HepG2 (cell line): Measurements from ENCODE around the gene ANP32A. TPM values are rescaled to one million over a fixed set of nuclear protein-coding genes. Genes with fewer than 3 reads are reported as not detected.
A peak's percentile ranks its signal among the peaks of the same experiment; 100 is the strongest.

ENCODE experiments used
- ASH2L ChIP-seq: fragments of 300-600, 200-600 bp; sonication (generic); IDR thresholded peaks from 2 replicates; pipeline ENCODE4 v1.7.0; 2017; ENCODE audit warnings: low read depth, mild to moderate bottlenecking, moderate library complexity, mixed read lengths, low read length; ENCODE audit not compliant: insufficient read length
- ELF4 ChIP-seq: sonication (generic); formaldehyde crosslinking; IDR thresholded peaks from 2 replicates; pipeline ENCODE4 v1.5.0; 2020; ENCODE audit warnings: missing genetic modification reagents, mild to moderate bottlenecking, moderate library complexity, borderline replicate concordance
- FIP1L1 ChIP-seq: fragments of 200-400 bp; formaldehyde crosslinking; IDR thresholded peaks from 2 replicates; pipeline ENCODE4 v1.6.1; 2018; ENCODE audit warnings: low read depth, mild to moderate bottlenecking, low read length, moderate library complexity, borderline replicate concordance; ENCODE audit not compliant: insufficient read depth
- HDAC1 ChIP-seq: sonication (generic); formaldehyde crosslinking; IDR thresholded peaks from 2 replicates; pipeline ENCODE4 v1.5.1; 2020; ENCODE audit warnings: mild to moderate bottlenecking, missing genetic modification reagents
- HES4 ChIP-seq: sonication (generic); formaldehyde crosslinking; IDR thresholded peaks from 2 replicates; pipeline ENCODE4 v1.9.0; 2021; ENCODE audit warnings: mild to moderate bottlenecking, missing genetic modification reagents, borderline replicate concordance
- HMGA1 ChIP-seq: sonication (generic); formaldehyde crosslinking; conservative IDR thresholded peaks from 2 replicates; pipeline ENCODE4 v1.4.0; 2020; ENCODE audit warnings: missing genetic modification reagents
- HOXA5 ChIP-seq: sonication (generic); formaldehyde crosslinking; IDR thresholded peaks from 2 replicates; pipeline ENCODE4 v1.4.0; 2020; ENCODE audit warnings: missing genetic modification reagents
- HOXD1 ChIP-seq: sonication (generic); formaldehyde crosslinking; IDR thresholded peaks from 2 replicates; pipeline ENCODE4 v1.5.0; 2020; ENCODE audit warnings: missing genetic modification reagents
- KDM2A ChIP-seq: sonication (generic); formaldehyde crosslinking; IDR thresholded peaks from 2 replicates; pipeline ENCODE4 v1.4.0; 2020; ENCODE audit warnings: low read depth, missing genetic modification reagents, borderline replicate concordance
- MIER3 ChIP-seq: IDR thresholded peaks from 2 replicates; pipeline ENCODE4 v1.6.1; 2016; ENCODE audit warnings: missing compliant biosample characterization, borderline replicate concordance
- PHF8 ChIP-seq: sonication (generic); formaldehyde crosslinking; IDR thresholded peaks from 2 replicates; pipeline ENCODE4 v1.5.0; 2020; ENCODE audit warnings: missing genetic modification reagents
- PITX1 ChIP-seq: sonication (generic); formaldehyde crosslinking; IDR thresholded peaks from 2 replicates; pipeline ENCODE4 v1.5.1; 2020; ENCODE audit warnings: mild to moderate bottlenecking, missing genetic modification reagents
- RBFOX2 ChIP-seq: fragments of 200-400 bp; formaldehyde crosslinking; IDR thresholded peaks from 2 replicates; pipeline ENCODE4 v1.6.1; 2017; ENCODE audit warnings: low read depth, mild to moderate bottlenecking, low read length
- RFXAP ChIP-seq: sonication (generic); formaldehyde crosslinking; IDR thresholded peaks from 2 replicates; pipeline ENCODE4 v1.4.0; 2020; ENCODE audit warnings: missing genetic modification reagents, borderline replicate concordance
- SNAPC2 ChIP-seq: sonication (generic); formaldehyde crosslinking; IDR thresholded peaks from 2 replicates; pipeline ENCODE4 v1.8.1; 2022; ENCODE audit warnings: mild to moderate bottlenecking, missing genetic modification reagents
- SYNCRIP ChIP-seq: fragments of 200-400 bp; formaldehyde crosslinking; IDR thresholded peaks from 2 replicates; pipeline ENCODE4 v1.6.1; 2018; ENCODE audit warnings: mild to moderate bottlenecking, low read depth, low read length; ENCODE audit not compliant: insufficient read depth
- TAF15 ChIP-seq: fragments of 200-400 bp; formaldehyde crosslinking; IDR thresholded peaks from one replicate; pipeline ENCODE4 v1.6.1; 2018; ENCODE audit warnings: mild to moderate bottlenecking, low read depth, low read length; ENCODE audit not compliant: poor library complexity, severe bottlenecking
- TCF7L2 ChIP-seq: IDR thresholded peaks from 2 replicates; pipeline ENCODE4 v1.6.1; 2011; ENCODE audit warnings: mild to moderate bottlenecking, low read depth, low read length, moderate library complexity
- YEATS4 ChIP-seq: sonication (generic); formaldehyde crosslinking; IDR thresholded peaks from 2 replicates; pipeline ENCODE4 v1.4.0; 2020; ENCODE audit warnings: missing genetic modification reagents, borderline replicate concordance
- ZNF124 ChIP-seq: sonication (generic); formaldehyde crosslinking; IDR thresholded peaks from 2 replicates; pipeline ENCODE4 v1.4.0; 2020; ENCODE audit warnings: missing genetic modification reagents
- ZNF17 ChIP-seq: sonication (generic); formaldehyde crosslinking; IDR thresholded peaks from 2 replicates; pipeline ENCODE4 v1.5.0; 2020; ENCODE audit warnings: mild to moderate bottlenecking, missing genetic modification reagents
- ZNF251 ChIP-seq: sonication (generic); formaldehyde crosslinking; IDR thresholded peaks from 2 replicates; pipeline ENCODE4 v1.9.0; 2021; ENCODE audit warnings: mild to moderate bottlenecking, missing genetic modification reagents
- ZNF260 ChIP-seq: sonication (generic); formaldehyde crosslinking; IDR thresholded peaks from 2 replicates; pipeline ENCODE4 v1.4.0; 2020; ENCODE audit warnings: missing genetic modification reagents, low read depth, mild to moderate bottlenecking, borderline replicate concordance
- ZNF282 ChIP-seq: fragments of 450-650 bp; IDR thresholded peaks from 2 replicates; pipeline ENCODE4 v1.6.1; 2018; ENCODE audit not compliant: partially characterized antibody
- ZNF563 ChIP-seq: sonication (generic); formaldehyde crosslinking; IDR thresholded peaks from 2 replicates; pipeline ENCODE4 v1.8.0; 2022; ENCODE audit warnings: mild to moderate bottlenecking, moderate library complexity, missing genetic modification reagents
- ZNF746 ChIP-seq: sonication (generic); formaldehyde crosslinking; IDR thresholded peaks from 2 replicates; pipeline ENCODE4 v1.8.0; 2022; ENCODE audit warnings: mild to moderate bottlenecking, missing genetic modification reagents
- ZSCAN30 ChIP-seq: sonication (generic); formaldehyde crosslinking; IDR thresholded peaks from 2 replicates; pipeline ENCODE4 v1.5.0; 2020; ENCODE audit warnings: mild to moderate bottlenecking, missing genetic modification reagents
- polyA plus RNA-seq, 8 experiments: library from polyadenylated mRNA; depleted of rRNA in 3 of 8; stranded (reverse) in 7 of 8; unstranded in 1 of 8; fragments of >200 nt; fragmentation: Illumina TruSeq in 4 of 8; extraction: Trizol in 4 of 8; gene quantifications; 2 replicates each; pipeline versions ENCODE4 v1.2.1 to v1.2.3, GENCODE V29; 2011 to 2016; ENCODE audit warnings: low read depth in 4 of 8, missing spikeins in 1 of 8, mixed read lengths in 1 of 8; ENCODE audit not compliant: insufficient read depth in 1 of 8
- total RNA-seq, 5 experiments: library from RNA; depleted of rRNA; stranded (reverse); fragments of >200 nt; fragmentation: Illumina TruSeq; extraction: Trizol; gene quantifications; 2 replicates each; pipeline ENCODE4 v1.2.3, GENCODE V29; 2016; ENCODE audit warnings: low read depth in 1 of 5
- TF ChIP-seq, protein P1 (sequence below): sonication (generic); formaldehyde crosslinking; IDR thresholded peaks from 2 replicates; pipeline ENCODE4 v1.4.0; 2020; ENCODE audit warnings: missing genetic modification reagents
- TF ChIP-seq, protein P2 (sequence below): sonication (generic); formaldehyde crosslinking; IDR thresholded peaks from 2 replicates; pipeline ENCODE4 v1.5.1; 2020; ENCODE audit warnings: missing genetic modification reagents, mild to moderate bottlenecking, borderline replicate concordance

Gene ANP32A
- total and polyA plus RNA-seq, 2 of the 13 experiments (the other 11 are each of a cell fraction or from before 2014, with no cell fraction given) = 60.6 to 206 TPM

DNA sequence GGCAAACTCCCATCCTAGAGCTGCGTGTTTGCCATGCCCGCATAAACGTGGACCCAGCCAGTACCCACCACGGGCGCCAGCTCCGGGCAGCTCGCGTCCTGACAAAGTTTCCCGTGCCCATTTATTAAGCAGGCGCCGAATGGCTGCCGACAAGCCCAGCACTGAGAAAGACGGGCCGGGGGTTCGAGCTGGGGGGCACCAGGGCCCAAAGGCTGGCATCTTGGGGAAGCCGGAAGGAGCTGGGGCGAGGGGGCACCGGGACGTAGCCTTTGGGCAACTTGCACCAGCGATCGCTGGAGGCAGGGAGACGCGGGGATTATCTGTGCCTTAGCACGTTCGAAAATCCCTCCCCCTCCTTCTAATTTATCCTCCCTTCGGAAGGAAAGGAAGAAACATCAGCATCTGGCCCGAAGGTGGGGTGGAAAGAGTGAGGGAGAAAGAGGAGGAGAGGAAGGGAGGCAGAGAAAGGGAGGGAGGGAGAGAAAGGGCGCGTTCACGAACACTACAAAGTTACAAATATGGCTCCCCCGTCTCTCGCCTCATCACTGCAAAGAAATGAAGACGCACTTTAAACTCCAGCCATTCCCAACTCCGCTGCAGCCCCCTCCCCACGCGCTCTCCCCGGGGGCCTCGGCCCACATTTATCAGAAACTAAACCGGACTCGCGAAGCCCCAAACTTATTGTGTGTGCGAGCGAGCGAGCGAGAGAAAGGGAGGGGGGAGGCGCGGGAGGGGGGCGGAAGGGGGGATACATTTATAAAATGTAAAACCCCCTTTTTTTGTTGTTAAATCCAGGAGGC lies 1.0 kb downstream of the ANP32A start (continued):
- TF ChIP-seq, protein P1, sequence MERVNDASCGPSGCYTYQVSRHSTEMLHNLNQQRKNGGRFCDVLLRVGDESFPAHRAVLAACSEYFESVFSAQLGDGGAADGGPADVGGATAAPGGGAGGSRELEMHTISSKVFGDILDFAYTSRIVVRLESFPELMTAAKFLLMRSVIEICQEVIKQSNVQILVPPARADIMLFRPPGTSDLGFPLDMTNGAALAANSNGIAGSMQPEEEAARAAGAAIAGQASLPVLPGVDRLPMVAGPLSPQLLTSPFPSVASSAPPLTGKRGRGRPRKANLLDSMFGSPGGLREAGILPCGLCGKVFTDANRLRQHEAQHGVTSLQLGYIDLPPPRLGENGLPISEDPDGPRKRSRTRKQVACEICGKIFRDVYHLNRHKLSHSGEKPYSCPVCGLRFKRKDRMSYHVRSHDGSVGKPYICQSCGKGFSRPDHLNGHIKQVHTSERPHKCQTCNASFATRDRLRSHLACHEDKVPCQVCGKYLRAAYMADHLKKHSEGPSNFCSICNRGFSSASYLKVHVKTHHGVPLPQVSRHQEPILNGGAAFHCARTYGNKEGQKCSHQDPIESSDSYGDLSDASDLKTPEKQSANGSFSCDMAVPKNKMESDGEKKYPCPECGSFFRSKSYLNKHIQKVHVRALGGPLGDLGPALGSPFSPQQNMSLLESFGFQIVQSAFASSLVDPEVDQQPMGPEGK (CRISPR knock-in tag) = no peak
- TF ChIP-seq TCF7L2 (no peak), HOXD1 (CRISPR knock-in tag) (no peak), ELF4 (CRISPR knock-in tag) (no peak), PITX1 (CRISPR knock-in tag) (peak; percentile 53; the same call in 1 of the 2 replicates), ASH2L (peak; percentile 24), ZNF124 (CRISPR knock-in tag) (no peak), RBFOX2 (peak; percentile 68), YEATS4 (0 out of 2 replicates have a peak, but pooled peaks have one; percentile 34), HDAC1 (0 out of 2 replicates have a peak, but pooled peaks have one; percentile 15), ZNF251 (no peak), HMGA1 (no peak), HOXA5 (CRISPR knock-in tag) (0 out of 2 replicates have a peak, but pooled peaks have one; percentile 40), ZNF260 (CRISPR knock-in tag) (no peak), FIP1L1 (peak; percentile 8; the same call in 1 of the 2 replicates), PHF8 (peak; percentile 16; the same call in 1 of the 2 replicates), SNAPC2 (CRISPR knock-in tag) (no peak), TAF15 (peak; percentile 39), ZSCAN30 (CRISPR knock-in tag) (no peak), RFXAP (CRISPR knock-in tag) (no peak), ZNF282 (no peak), MIER3 (CRISPR knock-in tag) (no peak), ZNF17 (CRISPR knock-in tag) (no peak), SYNCRIP (no peak), KDM2A (no peak), HES4 (CRISPR knock-in tag) (no peak), ZNF563 (CRISPR knock-in tag) (0 out of 2 replicates have a peak, but pooled peaks have one; percentile 44), ZNF746 (CRISPR knock-in tag) (no peak)
- TF ChIP-seq, protein P2, sequence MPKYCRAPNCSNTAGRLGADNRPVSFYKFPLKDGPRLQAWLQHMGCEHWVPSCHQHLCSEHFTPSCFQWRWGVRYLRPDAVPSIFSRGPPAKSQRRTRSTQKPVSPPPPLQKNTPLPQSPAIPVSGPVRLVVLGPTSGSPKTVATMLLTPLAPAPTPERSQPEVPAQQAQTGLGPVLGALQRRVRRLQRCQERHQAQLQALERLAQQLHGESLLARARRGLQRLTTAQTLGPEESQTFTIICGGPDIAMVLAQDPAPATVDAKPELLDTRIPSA (CRISPR knock-in tag) = no peak
